GM21526 (cell line): ENCODE data around the gene GPR156.

Experiments
- ATAC-seq: cut with Tn5 transposase; IDR thresholded peaks from one replicate; pipeline ENCODE4 v1.9.1; 2021; ENCODE audit warnings: moderate library complexity; ENCODE audit not compliant: unreplicated experiment, low FRiP score

Gene GPR156

DNA sequence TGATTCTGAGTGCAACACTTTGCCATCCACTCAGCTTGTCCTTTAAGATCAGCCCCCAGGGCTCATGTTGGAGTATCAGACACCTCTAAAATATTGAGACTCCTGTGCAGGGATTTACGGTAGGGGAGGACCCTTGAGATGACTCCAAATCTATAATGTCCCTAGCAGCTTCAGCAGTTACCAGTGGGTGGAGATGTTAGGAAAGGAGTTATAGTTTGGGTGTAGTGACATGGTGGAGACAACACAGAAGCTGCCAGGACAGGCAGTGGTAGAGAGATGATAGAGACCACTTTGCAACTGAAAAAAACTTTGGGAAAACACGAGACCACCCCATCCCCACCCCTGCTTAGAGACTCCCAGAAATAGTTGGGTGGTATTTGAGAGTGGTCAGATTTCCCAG, 147.5 kb downstream of the GPR156 start:
- no peak for ATAC-seq

DNA sequence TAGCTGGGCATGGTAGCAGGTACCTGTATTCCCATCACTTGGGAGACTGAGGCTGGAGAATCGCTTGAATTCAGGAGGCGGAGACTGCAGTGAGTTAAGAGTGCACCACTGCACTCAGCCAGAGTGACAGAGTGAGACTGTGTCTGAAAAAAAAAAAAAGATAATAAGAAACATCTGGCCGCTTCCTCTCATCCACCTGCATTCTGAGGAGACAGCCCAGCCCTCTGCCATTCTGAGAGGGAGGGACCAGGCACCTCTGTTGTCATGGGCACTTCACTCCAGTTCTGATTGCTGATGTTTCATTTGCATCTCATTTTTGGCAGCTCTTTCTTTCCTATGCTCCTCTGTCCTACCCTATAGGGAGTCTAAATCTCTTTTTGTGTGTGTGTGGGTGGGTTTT, 154.4 kb downstream of the GPR156 start:
- ATAC-seq, result no peak

DNA sequence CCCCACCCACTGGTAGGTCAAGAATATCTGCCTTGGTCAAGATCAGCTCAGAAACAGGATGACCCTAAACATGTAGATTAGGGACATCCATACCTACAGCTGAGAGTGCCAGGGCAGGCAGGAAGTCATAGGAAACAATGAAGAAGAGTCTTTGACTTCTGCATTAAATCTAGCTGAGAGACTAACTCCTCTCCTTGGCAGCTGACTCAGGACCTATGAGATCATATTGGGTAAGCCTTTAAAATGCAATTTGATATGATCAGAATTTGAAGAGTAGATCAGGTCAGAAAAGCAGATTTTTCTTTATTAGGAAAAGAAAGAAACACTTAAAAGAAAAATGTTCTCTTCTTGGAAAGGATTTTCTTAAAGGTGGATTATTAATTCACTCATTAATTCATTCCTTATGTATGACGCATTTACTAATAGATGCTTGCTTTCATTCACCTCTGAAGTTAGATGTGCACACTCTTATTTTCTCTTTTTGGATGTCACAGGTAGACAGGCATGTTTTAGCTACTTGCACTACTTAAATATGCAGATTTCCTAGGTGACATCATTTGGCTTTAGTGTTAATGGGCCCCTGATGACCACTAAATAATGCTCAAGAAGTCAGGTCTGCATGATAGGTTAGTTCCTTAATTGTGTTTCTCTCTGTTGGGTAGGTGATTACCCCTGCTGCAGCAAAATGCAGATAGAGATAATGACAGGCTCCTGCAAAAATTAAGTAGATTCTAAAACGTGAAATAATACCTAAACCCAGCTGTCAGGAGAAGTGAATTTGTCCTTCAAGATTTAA, 155.1 kb downstream of the GPR156 start:
- ATAC-seq, result no peak

DNA sequence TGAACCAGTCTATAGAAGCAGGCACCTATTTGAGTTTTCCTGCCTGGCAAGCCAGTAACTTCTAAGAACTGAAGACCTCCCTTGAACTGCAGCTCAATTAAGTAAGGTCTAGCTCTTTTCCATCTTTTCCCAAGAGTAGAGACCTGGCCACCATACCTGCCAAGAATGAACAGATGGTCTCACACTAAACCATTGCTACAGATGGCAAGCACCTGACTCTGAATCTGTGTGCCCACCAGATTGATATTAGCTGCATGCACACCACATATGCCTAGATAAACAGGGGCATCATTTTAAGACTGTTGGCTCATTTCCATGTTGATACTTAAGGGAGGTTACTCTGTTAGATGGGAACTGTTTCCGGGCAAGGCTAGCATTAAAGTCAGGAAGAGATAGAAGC, 156.0 kb downstream of the GPR156 start:
- no peak for ATAC-seq

DNA sequence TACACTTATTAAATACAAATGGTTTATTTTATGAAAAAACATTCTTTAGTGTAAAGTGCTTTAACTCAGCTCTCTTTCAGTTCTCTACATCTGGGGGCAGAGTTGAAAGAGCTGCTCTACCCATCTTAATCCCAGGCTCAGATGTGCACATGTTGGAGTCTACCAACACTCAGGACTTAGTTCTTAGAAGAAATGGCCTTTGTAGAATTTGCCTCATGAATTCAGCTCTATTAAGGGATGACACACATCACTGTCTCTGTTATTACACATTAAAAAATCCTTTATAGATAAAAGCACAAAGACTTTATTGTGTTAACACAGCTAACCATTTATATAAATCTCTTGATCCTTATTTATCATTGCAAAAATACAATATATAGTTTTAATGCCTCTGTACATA, 159.0 kb downstream of the GPR156 start:
- ATAC-seq, result no peak

DNA sequence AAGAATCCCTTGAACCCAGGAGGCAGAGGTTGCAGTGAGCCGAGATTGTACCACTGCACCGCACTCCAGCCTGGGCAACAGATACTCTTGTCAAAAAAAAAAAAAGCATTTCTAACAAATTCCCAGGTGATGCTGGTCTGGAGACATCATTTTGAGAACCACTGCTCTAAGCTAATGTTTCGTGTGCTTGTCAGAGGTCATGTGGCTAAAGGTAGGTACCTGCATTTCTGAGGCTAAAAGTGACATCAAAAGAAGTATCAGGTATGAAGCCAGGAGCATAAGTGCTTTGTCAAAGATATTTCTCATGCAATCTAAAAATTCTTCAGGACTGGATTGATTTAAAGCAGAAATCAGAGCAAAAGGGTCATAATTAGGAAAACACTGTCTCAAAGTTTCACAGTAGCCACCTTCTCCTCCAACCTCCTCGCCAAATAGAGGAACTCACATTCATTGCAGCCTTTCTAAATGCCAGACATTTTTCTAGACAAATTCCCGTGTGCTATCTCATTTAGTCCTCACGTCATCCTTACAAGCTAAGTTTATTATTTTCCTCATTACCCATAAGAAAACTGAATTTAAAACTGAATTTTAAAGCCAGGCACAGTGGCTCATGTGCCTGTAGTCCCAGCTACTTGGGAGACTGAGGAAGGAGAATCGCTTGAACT, 165.0 kb downstream of the GPR156 start:
- ATAC-seq, result no peak
